Epithelial cell of esophagus (primary cell): ENCODE data around the gene ZSCAN23.
A peak's percentile ranks its signal among the peaks of the same experiment; 100 is the strongest.
"Not testable (repeated sequence)": the region's sequence is repeated elsewhere in the genome, so short reads cannot be mapped to it uniquely, and the experiment has no call there.

Experiments used
- DNase-seq: peaks from one replicate; pipeline ENCODE4 v3.0.0; 2010; ENCODE audit warnings: low read depth
- H3K4me3 ChIP-seq: 2 replicates; pipeline ENCODE4 v1.5.1; 2011; ENCODE audit warnings: mild to moderate bottlenecking, low read length, control low read depth
- TF ChIP-seq, protein P1 (sequence below): IDR thresholded peaks from 2 replicates; pipeline ENCODE4 v1.5.1; 2011; ENCODE audit warnings: low read depth, mild to moderate bottlenecking, low read length, control low read depth, inconsistent platforms; ENCODE audit not compliant: insufficient read depth; ENCODE audit errors: missing control alignments

Gene ZSCAN23

DNA sequence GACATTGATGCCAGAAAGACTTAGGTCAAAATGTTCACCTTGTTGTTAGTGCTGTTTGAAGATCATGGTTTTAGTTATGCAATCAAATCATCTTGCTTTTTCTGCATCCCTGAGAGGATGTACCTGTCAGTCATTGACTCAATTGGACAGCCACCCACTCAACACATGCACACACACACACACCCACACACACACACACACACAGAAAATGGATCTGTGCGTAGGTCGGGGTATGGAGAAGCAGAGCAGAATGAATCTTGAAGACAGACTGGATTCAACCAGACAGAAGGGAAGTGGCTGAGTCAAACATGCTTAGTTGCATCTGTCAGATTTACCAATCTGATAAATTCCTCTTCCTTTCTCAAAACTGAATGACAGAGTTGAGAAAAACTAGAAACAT lies 19.1 kb upstream of the ZSCAN23 start:
- no peak overlapping the region for H3K4me3 ChIP-seq
- DNase-seq: no peak
- TF ChIP-seq, protein P1, sequence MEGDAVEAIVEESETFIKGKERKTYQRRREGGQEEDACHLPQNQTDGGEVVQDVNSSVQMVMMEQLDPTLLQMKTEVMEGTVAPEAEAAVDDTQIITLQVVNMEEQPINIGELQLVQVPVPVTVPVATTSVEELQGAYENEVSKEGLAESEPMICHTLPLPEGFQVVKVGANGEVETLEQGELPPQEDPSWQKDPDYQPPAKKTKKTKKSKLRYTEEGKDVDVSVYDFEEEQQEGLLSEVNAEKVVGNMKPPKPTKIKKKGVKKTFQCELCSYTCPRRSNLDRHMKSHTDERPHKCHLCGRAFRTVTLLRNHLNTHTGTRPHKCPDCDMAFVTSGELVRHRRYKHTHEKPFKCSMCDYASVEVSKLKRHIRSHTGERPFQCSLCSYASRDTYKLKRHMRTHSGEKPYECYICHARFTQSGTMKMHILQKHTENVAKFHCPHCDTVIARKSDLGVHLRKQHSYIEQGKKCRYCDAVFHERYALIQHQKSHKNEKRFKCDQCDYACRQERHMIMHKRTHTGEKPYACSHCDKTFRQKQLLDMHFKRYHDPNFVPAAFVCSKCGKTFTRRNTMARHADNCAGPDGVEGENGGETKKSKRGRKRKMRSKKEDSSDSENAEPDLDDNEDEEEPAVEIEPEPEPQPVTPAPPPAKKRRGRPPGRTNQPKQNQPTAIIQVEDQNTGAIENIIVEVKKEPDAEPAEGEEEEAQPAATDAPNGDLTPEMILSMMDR: no peak

DNA sequence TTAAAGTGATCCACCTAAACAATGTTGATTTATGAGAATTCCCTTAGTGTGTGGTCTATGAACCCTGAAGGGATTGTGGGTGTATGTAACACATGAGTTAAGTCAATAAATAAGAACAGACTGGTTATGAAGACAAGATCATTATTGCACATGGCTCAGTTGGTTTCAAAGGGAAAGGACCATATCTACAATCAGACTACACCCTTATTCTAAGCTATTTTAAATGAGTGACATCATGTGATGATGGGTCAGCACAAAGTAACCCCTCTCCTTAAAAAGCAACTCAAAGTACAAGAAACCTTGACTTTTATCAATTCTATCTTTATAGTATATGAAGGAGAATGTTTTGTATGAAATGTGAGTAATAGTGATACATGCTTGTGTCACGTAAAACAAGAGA lies 15.3 kb upstream of the ZSCAN23 start:
- DNase-seq: no peak
- TF ChIP-seq, protein P1: no peak
- no peak overlapping the region for H3K4me3 ChIP-seq

DNA sequence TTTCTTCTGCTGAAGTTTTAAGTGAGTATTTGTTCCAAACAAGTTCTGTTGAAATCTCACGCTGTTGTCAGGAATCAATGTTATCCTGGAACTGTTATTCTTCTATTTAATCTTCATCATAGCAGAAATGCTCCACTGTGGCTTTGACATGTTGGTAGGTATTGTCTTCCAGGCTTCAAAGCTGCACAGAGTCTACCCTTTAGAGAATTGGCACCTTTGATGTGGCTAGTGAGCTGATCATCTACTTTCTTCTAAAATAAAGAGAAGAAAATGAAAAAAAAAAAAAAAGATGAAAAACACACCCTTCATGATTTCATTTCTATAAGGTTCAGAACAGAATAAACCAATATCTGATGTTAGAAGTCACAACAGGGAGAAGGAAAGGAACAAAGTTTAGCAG lies 5.8 kb upstream of the ZSCAN23 start:
- no peak for DNase-seq
- TF ChIP-seq, protein P1: no peak
- H3K4me3 ChIP-seq: no peak overlapping the region

DNA sequence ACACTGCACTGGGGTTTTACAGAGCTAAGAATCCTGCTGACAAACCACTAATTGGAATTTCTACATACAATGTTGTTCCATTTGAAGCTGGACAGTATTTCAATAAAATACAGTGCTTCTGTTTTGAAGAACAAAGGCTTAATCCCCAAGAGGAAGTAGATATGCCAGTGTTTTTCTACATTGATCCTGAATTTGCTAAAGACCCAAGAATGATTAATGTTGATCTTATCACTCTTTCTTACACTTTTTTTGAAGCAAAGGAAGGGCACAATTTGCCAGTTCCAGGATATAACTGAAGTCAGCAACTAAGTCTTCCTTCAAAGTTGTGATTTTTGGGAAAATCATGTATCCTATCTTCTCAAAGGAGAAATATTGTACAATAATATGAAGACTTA lies 4.2 kb upstream of the ZSCAN23 start:
- not testable (repeated sequence) for DNase-seq
- peak overlapping the region; percentile 47 for H3K4me3 ChIP-seq

DNA sequence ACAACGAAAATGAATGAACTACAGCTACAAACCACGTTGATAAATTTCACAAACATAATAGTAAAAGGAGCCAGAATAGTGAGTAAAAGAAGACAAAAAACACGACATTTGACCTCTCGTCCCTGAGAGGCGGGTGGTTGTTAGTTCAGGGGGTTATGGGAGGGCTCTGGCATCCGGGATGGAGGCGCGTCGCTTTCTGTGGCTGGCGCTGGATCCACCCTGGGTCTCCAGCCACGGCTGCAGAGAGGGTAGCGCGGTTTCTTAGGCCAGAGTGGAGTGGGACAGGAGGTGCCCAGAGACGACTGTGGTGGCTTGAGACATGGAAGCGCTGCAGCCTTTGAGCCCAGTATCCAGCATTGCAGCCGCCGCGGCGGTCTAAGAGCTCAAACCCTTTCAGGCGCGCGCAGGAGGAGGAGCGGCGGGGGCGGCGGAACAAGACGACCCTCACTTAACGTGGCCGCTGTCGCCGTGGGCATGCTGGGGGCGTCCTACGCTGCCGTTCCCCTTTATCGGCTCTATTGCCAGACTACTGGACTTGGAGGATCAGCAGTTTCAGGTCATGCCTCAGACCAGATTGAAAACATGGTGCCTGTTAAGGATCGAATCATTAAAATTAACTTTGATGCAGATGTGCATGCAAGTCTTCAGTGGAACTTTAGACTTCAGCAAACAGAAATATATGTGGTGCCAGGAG lies 3.7 kb upstream of the ZSCAN23 start:
- H3K4me3 ChIP-seq: peak overlapping the region; percentile 47
- TF ChIP-seq, protein P1: no peak
- no peak for DNase-seq

DNA sequence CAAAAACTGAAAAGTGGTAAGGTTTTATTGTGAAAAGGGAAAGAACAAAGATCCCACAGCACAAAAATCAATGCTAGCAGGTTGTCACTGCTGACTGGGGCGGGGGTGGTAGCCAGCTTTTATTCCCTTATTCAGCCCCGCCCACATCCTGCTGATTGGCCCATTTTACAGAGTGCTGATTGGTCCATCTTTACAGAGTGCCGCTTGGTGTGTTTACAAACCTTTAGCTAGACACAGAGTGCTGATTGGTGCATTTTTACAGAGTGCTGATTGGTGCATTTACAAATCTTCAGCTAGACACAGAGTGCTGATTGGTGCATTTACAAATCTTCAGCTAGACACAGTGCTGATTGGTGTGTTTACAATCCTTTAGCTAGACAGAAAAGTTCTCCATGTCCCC lies 1.5 kb upstream of the ZSCAN23 start:
- not testable (repeated sequence) for DNase-seq, H3K4me3 ChIP-seq

DNA sequence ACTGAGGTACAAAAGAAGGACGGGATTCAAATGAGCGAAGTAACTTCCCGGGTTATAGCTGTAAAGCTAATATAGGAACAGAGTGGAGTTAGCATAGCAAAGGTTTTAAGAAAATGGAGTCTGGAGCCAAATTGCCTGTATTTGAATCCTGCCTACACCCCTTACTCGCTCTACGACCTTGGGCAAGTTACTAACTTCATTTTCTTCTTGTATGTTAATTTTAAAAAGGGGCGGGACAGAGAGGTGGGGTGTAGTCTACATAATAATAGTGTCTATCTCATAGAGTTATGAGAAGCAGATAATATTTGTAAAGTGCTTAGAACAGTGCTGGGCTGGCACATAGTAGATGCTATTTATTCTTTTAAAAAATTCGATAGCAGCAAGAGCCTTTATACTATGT lies 705 bp downstream of the ZSCAN23 start:
- no peak for DNase-seq
- TF ChIP-seq, protein P1: no peak
- H3K4me3 ChIP-seq: peak overlapping the region; percentile 85

DNA sequence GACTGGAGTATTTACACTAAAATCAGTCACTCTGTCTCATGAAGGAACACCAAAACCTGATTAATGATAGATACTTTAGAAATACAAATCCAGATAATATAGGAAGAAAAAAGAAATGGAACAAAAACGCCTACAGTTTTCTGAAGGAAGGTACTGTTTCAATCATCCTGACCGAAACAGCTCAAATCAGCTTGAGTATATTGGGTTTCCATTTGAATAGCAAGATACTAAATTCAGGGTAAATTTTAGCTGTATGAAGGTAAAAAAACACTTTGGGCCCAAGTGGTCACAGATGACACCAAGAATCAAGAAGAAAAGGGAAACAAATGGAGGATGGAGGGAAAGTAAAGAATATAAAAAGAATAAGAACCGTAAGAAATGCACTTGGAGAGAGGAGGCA lies 6.9 kb downstream of the ZSCAN23 start:
- H3K4me3 ChIP-seq: no peak overlapping the region
- TF ChIP-seq, protein P1: no peak
- DNase-seq: no peak
